NCI-H2081 treated with DMSO at 0.1 percent for 48 hours (cell line): ENCODE data around the gene HOXA7.

Experiments used
- DNase-seq: peaks from one replicate; lab custom pipeline; 2025; lab: John Stamatoyannopoulos, UW

The HOXA7 gene

DNA sequence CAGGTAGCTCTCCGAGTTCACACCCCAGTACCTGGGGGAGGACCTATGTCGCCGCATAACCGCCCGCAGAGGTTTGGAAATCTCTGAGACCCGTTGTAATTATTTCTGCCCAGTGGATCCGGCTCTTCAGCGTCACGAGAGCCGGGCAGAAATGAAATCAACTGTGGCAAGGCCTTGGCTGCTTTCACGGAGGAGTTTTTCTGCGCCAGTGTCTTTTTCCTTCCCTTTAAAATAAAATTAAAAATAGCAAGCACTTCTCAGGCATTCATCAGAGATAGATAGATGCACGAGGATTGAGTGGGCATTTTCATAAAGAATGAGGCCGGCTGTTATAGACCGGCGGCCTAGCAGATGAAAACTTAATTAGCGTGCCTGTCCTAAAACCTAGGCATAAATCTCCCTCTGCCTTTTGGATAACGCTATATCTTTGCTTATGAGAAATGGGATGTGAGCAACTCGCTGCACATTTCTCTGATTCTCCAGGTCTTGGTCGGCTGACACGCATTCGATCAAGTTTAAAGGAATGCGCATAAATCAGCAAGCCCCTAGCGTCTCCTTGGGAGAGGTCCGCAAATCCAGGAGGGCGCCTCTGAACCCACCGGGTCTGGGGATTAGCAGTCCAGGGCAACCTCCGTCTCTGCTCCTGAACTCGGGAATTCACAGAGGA lies 37.0 kb upstream of the HOXA7 start:
- DNase-seq = no peak

DNA sequence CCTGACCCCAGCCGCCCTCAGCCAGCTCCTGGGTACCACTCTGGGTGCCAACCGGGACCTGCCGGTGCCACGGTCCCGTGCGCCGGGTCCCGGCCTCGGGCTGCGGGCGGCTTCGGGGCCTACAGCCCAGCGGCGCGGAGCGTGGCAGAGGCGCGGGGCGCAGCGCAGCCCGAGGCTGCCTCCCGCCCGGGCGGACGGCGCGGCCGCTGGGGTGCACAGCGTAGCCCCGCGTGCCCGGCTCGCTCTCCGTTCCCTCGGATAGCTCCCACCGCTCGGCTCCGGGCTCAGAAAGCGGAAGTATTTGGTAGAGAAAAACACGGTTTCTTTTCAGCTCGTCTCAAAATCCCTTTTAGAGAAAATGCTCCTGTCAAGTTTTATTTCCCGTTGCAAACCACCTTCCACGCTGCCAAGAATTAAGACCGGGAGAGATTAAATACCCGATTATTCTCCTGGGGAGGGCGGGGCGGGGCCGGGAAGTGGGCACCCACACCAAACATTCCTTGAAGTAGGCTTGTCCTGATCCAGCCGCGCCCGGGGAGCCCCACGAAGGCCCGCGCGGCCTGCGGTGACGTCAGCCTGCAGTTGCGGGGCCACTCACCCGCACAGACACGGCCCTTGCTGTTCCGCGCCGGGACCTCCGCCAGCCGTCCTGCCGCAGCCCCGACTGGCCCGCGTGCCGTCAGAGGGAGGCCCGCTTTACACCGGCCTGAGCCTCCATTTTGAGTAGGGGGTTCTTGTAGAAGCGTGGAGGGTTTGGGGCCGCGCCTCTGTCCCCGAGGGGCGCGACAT lies 36.3 kb upstream of the HOXA7 start:
- DNase-seq = no peak

DNA sequence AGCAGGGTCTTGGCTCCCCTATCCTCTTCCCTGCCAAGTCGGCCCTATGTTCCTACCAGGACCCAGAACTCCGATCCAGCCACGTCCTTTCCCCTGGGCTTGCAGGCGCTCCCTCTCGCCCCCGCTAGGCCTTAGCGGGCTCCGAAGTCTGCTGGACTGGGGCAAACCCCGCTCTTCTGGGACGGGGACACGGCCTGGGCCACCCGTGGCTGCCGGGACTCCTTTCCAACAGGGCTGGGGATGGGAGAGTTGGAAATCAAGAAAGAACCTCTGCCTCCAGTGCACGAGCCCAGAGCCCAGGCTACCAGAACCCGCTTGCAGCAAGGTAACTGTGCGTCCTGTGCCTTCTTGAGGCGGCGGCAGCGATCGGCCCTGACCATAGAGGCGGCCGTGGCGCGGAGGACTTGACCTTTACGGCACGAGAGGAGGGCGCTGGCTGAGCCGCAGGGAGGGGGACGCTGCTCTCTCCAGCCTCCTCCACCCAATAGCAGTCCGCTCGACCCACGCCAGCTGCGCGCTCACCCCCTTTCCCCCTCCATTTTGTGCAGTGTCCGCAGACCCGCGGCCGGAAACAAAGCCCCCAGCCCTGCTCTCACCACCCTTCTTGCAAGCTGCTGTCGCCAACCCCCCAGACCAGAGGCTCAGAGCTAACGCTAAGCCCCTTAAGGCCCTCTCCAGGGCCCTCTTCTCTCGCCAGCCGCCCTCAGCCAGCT lies 35.5 kb upstream of the HOXA7 start:
- no peak for DNase-seq

DNA sequence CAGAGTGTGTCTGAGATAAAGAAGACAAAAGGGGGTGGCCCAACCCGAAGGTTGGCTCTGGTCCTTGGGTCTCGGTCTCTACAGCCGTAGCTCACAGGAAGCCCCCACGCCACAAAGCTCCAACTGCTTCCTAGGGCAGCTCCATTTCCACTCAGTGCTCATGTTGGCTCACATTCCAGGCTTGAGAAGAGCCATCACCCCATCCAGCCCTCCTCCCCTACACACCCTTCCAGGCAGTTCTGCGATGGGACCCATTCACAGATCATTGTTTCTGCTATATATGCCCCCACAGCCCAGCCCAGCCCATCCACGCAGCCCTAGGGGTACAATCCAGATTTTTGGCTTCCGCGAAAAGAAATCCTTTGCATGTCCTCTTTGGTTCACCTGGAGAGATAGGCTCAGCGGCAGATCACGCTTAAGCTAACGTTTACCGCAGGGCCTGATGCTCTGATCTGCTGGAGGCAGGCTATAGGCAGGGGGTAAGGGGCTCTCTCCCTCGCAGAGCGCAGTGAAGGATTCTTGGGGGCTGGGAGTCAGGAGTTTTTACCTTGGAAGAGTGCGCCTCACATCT lies 34.8 kb upstream of the HOXA7 start:
- DNase-seq = no peak

DNA sequence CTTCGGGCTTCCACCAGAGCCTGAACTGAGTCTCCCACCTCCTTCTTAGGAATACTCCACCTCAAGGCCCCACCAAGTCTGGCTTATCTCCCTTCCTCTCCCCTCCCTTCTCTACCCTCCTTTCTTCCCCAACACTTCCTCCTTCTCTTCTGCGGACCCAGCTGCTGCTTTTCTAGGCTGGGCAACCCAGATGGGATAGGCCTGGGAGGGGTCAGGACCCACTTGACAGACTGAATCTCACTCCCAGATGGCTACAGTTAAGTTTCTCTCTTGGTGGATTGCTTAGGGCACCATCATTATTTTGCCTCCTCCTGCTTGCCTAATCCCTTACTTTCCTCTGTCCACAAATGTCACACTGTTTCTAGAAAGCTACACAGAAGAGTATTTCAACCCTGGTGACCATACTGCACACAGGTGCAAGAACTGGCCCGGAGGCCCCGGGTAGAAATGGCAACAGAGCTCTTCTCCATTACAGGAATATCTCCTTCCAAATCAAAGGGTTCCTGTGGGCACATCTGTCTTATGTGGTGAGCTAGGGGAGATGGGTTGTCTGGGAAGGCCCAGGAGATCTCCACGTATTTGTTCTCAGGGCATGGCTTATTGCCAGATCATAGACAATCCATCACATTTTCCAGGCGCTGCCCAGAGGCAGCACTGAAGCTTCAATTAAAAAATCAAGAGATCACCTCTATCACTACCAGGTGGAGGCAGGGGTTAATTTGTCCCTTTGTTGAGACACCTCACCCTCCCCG lies 33.7 kb upstream of the HOXA7 start:
- DNase-seq = no peak

DNA sequence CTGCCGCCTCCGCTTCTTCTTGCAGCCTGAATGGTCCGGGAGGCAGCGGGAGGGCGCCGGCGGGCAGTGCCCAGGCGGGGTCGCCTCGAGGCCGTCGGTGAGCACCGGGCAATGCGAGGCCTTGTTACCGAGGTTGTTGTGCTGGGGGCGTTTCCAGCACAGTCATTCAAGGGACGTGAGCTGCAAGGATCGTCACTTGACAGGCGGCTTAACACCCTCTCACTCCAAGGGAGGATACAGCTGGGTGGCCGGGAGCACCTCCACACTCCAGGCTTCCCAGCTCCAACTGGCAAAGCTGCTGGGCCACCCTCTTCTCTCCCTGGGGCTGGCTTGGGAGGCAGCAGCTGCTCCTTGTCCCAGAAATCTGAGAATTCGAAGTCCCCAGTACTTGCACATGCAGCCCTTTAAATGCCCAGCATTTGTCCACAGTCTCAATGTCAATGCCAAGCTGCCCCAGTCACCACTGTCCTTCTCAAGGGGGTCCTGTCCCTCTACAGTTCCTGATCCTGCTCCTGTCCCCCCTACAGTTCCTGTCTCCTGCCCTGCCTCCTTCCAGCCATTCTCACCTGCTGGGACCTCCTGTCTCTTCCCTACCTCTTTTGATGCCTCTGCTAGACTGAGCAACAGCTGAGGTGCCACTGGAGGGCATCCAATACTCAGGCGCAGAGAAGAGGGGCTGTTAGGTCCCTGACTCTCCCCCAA lies 33.0 kb upstream of the HOXA7 start:
- DNase-seq = no peak

DNA sequence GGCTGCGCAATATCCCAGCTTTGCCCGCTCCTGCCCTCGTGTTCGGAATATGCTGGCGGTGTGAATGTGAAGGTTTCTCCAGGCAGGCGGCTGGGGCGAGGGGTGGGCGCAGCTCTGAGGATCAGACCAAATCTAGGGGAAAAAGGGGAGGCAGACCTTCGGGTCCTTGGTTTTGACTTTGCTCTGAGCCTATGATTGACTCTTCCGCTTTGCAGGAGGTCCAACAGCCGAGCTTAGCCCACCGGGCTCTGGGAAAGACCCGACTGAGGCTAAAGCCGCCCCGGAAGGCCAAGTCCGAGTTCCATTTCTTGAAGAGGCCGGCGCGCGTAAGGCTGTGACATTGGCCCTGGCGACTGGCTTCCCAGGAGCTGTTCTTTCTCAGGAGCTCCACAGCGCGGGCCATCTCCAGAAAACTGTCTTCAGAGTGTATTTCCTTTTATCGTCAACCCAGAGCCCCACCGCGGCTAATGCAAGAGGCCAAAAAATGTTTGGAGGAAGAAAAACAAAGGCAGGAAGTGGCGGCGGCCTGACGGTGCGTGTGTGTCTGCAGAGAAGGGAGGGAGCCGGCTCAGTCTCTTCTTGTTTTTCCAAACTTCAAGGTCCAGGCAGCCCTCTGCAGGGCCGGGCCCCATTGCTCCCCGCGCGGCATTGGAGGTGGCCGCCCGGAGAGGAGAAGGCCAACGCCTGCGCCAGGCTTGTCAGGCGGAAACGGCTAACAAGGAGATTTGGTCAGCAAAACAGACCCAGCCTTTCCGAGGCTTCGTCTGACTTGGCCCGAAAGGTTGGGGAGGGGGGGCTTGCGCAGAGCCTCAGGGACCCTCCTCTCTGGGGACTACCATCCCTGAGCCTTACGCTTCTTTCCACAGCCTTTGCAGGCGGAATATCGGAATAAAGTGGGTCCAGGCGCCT lies 32.2 kb upstream of the HOXA7 start:
- no peak for DNase-seq

DNA sequence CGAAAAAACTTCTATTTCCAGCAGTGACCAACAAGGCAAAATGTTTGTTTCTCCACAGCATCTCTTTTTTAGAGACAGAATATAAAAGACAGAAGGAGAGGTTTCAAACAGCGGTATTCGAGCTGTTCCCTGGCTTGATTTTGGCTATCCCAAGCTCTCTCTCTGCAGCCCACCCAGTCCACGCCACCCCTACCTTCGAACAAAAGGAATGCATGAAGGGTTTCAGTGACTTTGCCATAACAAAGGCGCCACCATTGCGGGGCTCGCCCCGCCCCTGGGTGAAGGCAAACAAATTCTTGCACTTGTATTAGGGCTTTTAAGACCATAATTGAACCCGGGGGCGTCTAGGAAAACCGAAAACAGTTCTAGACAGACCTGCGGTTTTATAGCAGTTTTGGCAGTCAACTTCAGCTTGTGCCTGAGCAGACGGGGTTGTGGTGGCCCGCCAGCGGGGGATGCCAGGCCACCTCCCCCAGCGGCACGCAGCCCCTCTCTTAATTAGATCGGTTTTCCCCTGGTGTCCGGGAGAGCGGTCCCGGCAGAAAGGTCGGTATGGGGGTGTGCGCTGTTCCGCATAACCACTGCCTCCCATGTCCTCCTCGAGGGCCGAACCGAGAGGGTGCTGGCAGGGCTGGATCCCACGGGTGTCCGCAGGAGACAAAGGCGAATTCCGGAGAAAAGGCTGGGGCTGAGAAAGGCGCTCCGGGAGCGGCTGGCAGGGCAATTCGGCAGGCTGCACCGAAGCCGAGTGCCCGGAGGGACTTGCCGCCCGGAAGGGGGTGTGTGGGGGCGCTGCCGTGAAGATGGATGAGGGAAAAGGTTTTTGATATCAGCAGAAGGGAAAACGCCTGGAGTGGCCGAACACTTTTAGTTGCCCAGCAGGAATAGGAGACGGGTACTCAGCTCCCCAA lies 31.3 kb upstream of the HOXA7 start:
- no peak for DNase-seq

DNA sequence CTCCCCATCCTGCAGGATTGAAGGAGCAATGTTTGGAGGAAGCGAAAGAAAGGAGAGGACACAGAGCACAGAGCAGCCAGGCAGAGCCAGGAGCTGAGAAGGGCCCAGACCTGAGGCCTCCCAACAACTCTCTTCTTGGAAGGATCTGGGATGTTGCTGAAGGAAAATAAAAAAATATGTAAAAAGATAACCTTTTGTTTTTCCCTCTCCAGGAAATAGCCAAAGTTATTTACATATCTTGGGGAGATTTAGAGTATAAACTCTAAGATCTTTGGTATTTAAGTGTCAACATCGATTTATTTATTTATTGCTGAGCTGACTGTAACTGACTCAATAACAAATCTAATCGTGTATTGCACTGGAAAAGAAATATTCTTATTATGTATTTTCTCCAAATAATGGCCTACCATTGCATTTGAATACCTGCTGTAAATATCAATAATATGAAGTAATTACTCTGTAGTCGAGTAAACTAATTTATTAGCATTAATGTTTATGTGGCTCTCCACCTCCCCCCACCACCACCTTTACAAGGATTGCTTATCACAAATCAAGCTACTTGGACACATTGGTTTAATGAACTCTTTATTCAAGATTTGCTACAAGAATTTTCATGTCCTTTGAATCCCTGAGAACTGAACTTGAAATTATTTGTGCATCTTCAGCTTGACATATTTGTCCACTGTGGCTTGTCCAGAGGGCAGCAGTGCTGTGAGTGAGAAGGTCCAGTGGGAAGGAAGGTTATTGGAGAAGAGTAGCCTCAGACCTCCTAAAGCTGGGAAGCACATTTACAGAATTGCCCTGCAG lies 30.4 kb upstream of the HOXA7 start:
- no peak for DNase-seq

DNA sequence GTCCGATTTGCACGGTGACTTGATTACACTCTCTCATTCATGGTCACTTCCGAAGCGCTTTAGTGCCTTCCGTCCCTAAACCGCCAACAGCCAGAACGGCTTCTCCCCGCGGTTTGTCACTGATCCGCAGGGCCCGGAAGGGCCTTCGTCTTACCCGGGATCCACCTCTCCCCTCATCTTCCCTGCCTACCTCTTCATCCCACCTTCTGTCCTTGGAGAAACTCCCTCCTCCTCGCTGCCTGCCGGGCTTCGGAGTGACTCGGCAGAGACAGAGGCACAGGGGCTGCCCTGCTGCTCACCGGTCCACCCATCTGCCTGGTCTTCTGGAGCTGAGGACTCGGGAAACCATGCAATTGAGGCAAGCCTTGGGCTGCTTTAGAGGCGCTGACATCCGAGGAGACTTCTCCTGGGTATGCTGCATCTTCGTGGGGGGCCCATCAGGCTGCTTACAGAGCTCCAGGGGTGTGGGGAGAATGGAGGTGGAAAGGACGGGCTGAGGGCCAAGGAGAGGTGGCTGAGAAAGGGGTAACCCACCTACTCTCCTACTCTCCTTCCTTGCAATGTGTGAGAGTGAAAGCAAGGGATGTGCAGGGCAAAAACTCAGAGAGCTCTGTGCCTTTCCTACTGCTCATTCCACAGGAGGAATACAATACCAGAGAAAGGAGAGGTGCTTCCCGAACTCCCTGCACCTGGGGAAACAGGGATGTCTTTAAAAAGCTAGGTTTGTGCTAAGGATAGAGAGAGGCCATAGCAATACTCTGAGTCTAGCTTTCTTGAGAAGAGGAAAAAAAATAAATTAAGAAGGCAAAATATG lies 29.6 kb upstream of the HOXA7 start:
- no peak for DNase-seq

DNA sequence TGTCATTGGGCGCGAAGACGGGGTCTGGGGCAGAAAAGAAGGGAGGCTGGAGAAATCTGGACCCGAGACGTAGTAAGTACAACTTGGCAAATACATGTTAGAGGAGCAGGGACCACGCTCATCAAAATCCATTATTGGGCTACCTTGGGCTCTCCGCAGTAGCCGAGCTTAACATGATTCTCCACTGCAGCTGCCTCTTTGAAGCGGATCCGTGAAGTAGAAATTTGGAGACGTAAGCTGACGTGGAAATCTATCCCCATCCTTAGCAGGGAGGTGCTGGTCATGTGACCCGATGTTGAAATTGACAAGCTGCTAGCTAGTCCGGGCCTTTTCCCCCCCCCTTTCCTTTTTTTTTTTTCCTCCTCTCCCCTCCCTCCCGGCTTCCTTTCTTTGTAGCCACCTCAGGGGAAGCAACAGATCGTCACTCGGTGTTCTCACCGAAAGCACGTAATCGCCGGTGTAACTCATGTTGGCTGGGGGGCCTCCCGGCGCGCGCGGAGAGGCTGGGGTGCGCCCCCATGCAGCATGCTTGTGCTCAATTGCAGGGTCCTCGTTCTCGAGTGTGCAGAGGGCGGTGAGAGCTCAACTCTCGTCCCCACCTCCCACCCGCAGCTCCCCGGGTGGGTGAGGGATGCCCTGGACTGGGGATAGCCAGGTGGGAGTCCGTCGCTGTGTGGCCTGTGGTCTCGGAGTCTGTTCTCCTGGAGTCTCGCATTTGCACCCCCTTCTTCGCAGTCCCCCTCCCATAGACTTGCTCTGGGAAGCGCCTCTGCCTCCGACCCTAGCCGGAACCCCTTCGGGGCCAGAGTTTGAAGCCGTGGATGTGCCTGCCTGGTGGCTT lies 28.8 kb upstream of the HOXA7 start, which contains the start of gene HOXA11:
TSS of gene HOXA11 (minus strand) at position 220 of the 841 bp plus-strand sequence. CDS start at position 132, 88 bp downstream.
- no peak for DNase-seq

DNA sequence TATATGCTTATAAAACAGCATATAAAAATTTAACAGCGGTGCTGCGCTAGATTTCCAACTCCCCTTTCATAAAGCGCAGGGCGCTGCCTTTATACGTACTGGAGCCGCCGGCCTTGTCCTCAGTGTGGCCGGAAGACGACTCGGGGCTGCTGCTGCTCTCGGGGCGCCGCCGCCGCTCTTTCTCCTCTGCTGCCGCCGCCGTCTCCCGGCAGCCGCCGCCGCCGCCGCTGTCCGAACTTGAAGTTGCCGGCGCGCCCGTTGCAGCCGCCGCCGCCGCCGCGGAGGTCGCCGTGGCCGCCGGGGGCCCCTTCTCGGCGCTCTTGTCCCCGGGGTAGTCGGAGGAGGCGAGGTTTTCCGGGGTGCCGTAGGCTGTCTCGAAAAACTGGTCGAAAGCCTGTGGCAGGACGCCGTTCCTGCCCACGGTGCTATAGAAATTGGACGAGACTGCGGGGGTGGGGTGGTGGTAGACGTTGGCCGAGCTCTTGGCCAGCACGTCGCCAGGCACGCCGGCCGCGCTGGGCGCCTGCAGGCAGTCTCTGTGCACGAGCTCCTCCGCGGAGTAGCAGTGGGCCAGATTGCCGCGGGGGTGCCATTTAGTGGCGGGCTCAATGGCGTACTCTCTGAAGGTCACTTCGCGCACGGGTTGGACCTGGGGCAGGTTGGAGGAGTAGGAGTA lies 28.0 kb upstream of the HOXA7 start:
- DNase-seq = no peak

DNA sequence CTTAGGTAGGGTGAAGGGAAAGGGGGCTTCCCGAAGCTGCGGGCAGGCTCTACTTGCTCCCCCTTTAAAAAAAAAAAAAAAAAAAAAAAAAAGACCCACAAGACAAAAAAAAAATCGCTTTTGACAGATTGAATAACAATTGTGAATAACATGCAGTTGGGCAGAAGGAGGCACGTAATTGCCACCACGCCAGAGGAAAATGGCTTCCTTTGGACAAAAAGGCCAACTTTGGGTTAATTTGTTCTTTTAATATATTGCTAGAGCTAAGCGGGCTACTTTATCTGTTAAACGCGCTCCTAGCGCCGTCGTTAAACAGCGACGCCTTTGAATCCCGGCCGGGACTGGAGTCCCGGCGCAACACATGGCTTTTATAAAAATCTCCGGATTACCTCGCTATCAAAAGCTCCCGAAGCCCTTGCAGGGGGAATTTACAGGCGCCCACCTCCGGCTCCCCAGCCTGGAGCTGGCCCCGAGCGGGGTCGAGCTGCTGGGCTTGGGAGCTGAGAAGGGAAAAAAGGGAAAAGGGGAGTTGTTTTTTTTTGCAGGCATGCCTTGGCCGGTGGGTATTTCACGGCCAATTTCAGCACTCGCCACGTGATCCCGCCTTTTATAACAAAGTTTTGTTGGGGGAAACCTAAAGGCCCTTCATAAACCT lies 27.3 kb upstream of the HOXA7 start:
- no peak for DNase-seq

DNA sequence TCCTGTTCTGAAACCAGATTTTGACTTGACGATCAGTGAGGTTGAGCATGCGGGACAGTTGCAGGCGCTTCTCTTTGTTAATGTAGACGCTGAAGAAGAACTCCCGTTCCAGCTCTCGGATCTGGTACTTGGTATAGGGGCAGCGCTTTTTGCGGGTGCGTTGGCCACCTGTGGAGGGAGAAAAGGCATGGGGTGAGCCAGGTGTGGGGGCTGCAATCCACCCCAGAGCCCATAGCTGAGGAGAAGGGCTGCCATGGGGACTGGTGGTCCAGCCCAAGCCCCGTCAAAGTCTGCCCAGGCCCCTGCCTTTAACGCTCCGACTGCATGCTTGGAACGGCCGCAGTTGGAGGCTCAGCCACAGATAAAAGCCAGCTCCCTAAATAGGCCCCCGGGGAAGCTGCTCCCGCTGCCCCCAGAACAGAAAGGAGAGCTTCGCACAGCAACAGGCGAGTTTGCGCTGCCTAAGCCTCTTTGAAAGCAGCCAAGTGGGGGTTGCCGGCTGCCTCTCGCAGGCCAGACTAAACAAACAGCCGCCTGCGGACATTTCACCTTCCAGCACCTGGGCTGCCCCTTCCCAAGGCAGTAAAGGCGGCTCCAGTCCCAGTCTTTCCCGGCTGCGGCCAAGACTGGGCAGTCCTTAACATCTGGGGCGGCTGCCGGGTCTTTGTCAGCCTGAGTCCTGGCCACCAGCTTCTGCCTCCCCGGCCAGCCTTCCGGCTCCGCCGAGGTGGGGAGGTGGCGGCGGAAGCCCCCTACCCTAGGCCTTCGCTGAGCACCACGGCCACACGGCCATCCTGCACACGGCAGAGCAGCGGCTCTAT lies 26.6 kb upstream of the HOXA7 start:
- no peak for DNase-seq
